HepG2 (cell line): Measurements from ENCODE around the gene ENGASE. TPM values are rescaled to one million over a fixed set of nuclear protein-coding genes. Genes with fewer than 3 reads are reported as not detected.
A peak's percentile ranks its signal among the peaks of the same experiment; 100 is the strongest.

Experiments used
- CBFB ChIP-seq: sonication (generic); formaldehyde crosslinking; IDR thresholded peaks from 2 replicates; pipeline ENCODE4 v1.4.0; 2020; ENCODE audit warnings: missing genetic modification reagents
- ELF3 ChIP-seq: IDR thresholded peaks from 2 replicates; pipeline ENCODE4 v1.6.1; 2016; ENCODE audit warnings: missing genetic modification reagents, missing compliant biosample characterization
- GRHL1 ChIP-seq: sonication (generic); formaldehyde crosslinking; conservative IDR thresholded peaks from 2 replicates; pipeline ENCODE4 v1.8.0; 2022; ENCODE audit warnings: missing genetic modification reagents
- HDAC2 ChIP-seq: sonication (generic); formaldehyde crosslinking; IDR thresholded peaks from 2 replicates; pipeline ENCODE4 v1.4.0; 2020; ENCODE audit warnings: missing genetic modification reagents
- HOXA5 ChIP-seq: sonication (generic); formaldehyde crosslinking; IDR thresholded peaks from 2 replicates; pipeline ENCODE4 v1.4.0; 2020; ENCODE audit warnings: missing genetic modification reagents
- NCOA5 ChIP-seq: sonication (generic); formaldehyde crosslinking; IDR thresholded peaks from 2 replicates; pipeline ENCODE4 v1.4.0; 2020; ENCODE audit warnings: missing genetic modification reagents
- NPAS2 ChIP-seq: sonication (generic); formaldehyde crosslinking; IDR thresholded peaks from 2 replicates; pipeline ENCODE4 v1.8.0; 2022; ENCODE audit warnings: mild to moderate bottlenecking, missing genetic modification reagents, borderline replicate concordance
- PRMT3 ChIP-seq: sonication (generic); formaldehyde crosslinking; IDR thresholded peaks from 2 replicates; pipeline ENCODE4 v1.8.1; 2022; ENCODE audit warnings: low read depth, mild to moderate bottlenecking, moderate library complexity, missing genetic modification reagents, borderline replicate concordance
- TOE1 ChIP-seq: sonication (generic); formaldehyde crosslinking; IDR thresholded peaks from 2 replicates; pipeline ENCODE4 v1.4.0; 2020; ENCODE audit warnings: mild to moderate bottlenecking, missing genetic modification reagents
- ZFP91 ChIP-seq: sonication (generic); formaldehyde crosslinking; IDR thresholded peaks from 2 replicates; pipeline ENCODE4 v1.9.0; 2022; ENCODE audit warnings: missing genetic modification reagents, mild to moderate bottlenecking, borderline replicate concordance
- ZNF646 ChIP-seq: sonication (generic); formaldehyde crosslinking; IDR thresholded peaks from 2 replicates; pipeline ENCODE4 v1.9.0; 2021; ENCODE audit warnings: mild to moderate bottlenecking, missing genetic modification reagents
- polyA plus RNA-seq, 8 experiments: library from polyadenylated mRNA; depleted of rRNA in 3 of 8; stranded (reverse) in 7 of 8; unstranded in 1 of 8; fragments of >200 nt; fragmentation: Illumina TruSeq in 4 of 8; extraction: Trizol in 4 of 8; gene quantifications; 2 replicates each; pipeline versions ENCODE4 v1.2.1 to v1.2.3, GENCODE V29; 2011 to 2016; ENCODE audit warnings: low read depth in 4 of 8, missing spikeins in 1 of 8, mixed read lengths in 1 of 8; ENCODE audit not compliant: insufficient read depth in 1 of 8
- total RNA-seq, 5 experiments: library from RNA; depleted of rRNA; stranded (reverse); fragments of >200 nt; fragmentation: Illumina TruSeq; extraction: Trizol; gene quantifications; 2 replicates each; pipeline ENCODE4 v1.2.3, GENCODE V29; 2016; ENCODE audit warnings: low read depth in 1 of 5
- TF ChIP-seq, protein P1 (sequence below): IDR thresholded peaks from 2 replicates; pipeline ENCODE4 v1.6.1; 2016; ENCODE audit warnings: low read depth, missing genetic modification reagents, missing compliant biosample characterization

The ENGASE gene
- total and polyA plus RNA-seq, 2 of the 13 experiments (the other 11 are each of a cell fraction or from before 2014, with no cell fraction given) = 10.6 to 18.1 TPM

GRCh38 chr17:79026376-79027273, 48.0 kb upstream of the ENGASE start (continued):
- peak; percentile 58 for TF ChIP-seq ZFP91 (CRISPR knock-in tag)
- TF ChIP-seq NCOA5 (CRISPR knock-in tag) = no peak
- TF ChIP-seq, protein P1, sequence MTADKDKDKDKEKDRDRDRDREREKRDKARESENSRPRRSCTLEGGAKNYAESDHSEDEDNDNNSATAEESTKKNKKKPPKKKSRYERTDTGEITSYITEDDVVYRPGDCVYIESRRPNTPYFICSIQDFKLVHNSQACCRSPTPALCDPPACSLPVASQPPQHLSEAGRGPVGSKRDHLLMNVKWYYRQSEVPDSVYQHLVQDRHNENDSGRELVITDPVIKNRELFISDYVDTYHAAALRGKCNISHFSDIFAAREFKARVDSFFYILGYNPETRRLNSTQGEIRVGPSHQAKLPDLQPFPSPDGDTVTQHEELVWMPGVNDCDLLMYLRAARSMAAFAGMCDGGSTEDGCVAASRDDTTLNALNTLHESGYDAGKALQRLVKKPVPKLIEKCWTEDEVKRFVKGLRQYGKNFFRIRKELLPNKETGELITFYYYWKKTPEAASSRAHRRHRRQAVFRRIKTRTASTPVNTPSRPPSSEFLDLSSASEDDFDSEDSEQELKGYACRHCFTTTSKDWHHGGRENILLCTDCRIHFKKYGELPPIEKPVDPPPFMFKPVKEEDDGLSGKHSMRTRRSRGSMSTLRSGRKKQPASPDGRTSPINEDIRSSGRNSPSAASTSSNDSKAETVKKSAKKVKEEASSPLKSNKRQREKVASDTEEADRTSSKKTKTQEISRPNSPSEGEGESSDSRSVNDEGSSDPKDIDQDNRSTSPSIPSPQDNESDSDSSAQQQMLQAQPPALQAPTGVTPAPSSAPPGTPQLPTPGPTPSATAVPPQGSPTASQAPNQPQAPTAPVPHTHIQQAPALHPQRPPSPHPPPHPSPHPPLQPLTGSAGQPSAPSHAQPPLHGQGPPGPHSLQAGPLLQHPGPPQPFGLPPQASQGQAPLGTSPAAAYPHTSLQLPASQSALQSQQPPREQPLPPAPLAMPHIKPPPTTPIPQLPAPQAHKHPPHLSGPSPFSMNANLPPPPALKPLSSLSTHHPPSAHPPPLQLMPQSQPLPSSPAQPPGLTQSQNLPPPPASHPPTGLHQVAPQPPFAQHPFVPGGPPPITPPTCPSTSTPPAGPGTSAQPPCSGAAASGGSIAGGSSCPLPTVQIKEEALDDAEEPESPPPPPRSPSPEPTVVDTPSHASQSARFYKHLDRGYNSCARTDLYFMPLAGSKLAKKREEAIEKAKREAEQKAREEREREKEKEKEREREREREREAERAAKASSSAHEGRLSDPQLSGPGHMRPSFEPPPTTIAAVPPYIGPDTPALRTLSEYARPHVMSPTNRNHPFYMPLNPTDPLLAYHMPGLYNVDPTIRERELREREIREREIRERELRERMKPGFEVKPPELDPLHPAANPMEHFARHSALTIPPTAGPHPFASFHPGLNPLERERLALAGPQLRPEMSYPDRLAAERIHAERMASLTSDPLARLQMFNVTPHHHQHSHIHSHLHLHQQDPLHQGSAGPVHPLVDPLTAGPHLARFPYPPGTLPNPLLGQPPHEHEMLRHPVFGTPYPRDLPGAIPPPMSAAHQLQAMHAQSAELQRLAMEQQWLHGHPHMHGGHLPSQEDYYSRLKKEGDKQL = peak; percentile 46; the same call in 1 of the 2 replicates
- no peak; the same call in 1 of the 2 replicates for TF ChIP-seq CBFB (CRISPR knock-in tag)
- TF ChIP-seq PRMT3 (CRISPR knock-in tag) = peak; percentile 65; the same call in 1 of the 2 replicates
- peak; percentile 79 for TF ChIP-seq HDAC2
- TF ChIP-seq ZNF646 (CRISPR knock-in tag) = no peak
- 0 out of 2 replicates have a peak, but pooled peaks have one; percentile 22 for TF ChIP-seq TOE1 (CRISPR knock-in tag)
- 0 out of 2 replicates have a peak, but pooled peaks have one; percentile 60 for TF ChIP-seq HOXA5
- TF ChIP-seq GRHL1 = no peak
- no peak for TF ChIP-seq NPAS2
- peak; percentile 100 for TF ChIP-seq ELF3 (CRISPR knock-in tag)
